Retina (tissue), 1 donor: ENCODE results near the gene RPRML.
"Not testable (repeated sequence)": the region's sequence is repeated elsewhere in the genome, so short reads cannot be mapped to it uniquely, and the experiment has no call there.

ENCODE experiments used
- DNase-seq: peaks from one replicate; pipeline ENCODE4 v3.0.0-alpha.2; 2016

RPRML gene

GRCh38 chr17:46975287-46975686 is 3.8 kb downstream of the RPRML start:
- no peak for DNase-seq

- DNase-seq = no peak
Measured at GRCh38 chr17:46974086-46974485, 5.0 kb downstream of the RPRML start.

- DNase-seq = no peak
Measured at GRCh38 chr17:46972346-46972745, 6.7 kb downstream of the RPRML start.

- DNase-seq = no peak
Measured at GRCh38 chr17:46971647-46972300, 7.3 kb downstream of the RPRML start.

GRCh38 chr17:46968896-46969295 is 10.2 kb downstream of the RPRML start:
- DNase-seq = no peak

- no peak for DNase-seq
Measured at GRCh38 chr17:46968224-46968834, 10.7 kb downstream of the RPRML start.

- no peak for DNase-seq
Measured at GRCh38 chr17:46964315-46965265, 14.5 kb downstream of the RPRML start.

GRCh38 chr17:46963571-46963970 is 15.5 kb downstream of the RPRML start:
- DNase-seq = no peak

- DNase-seq = no peak
Measured at GRCh38 chr17:46962374-46962790, 16.7 kb downstream of the RPRML start.

GRCh38 chr17:46960152-46960551 is 18.9 kb downstream of the RPRML start:
- DNase-seq = no peak

- no peak for DNase-seq
Measured at GRCh38 chr17:46958041-46958591, 20.9 kb downstream of the RPRML start.

- not testable (repeated sequence) for DNase-seq
Measured at GRCh38 chr17:46953191-46953590, 25.9 kb downstream of the RPRML start.

GRCh38 chr17:46952115-46952514 is 26.9 kb downstream of the RPRML start:
- no peak for DNase-seq

- DNase-seq = no peak
Measured at GRCh38 chr17:46951706-46952105, 27.3 kb downstream of the RPRML start.

- no peak for DNase-seq
Measured at GRCh38 chr17:46950997-46951621, 27.9 kb downstream of the RPRML start.

- DNase-seq = no peak
Measured at GRCh38 chr17:46950342-46950996, 28.6 kb downstream of the RPRML start.

- no peak for DNase-seq
Measured at GRCh38 chr17:46949291-46950174, 29.5 kb downstream of the RPRML start.

GRCh38 chr17:46948544-46948943 is 30.5 kb downstream of the RPRML start:
- DNase-seq = no peak

GRCh38 chr17:46947216-46947615 is 31.8 kb downstream of the RPRML start:
- DNase-seq = no peak

GRCh38 chr17:46944931-46945330 is 34.1 kb downstream of the RPRML start:
- DNase-seq = no peak
